ENCODE results near the gene GYS1. TPM values are rescaled to one million over a fixed set of nuclear protein-coding genes. Genes with fewer than 3 reads are reported as not detected.

Gene GYS1
- total RNA-seq, 1 experiment from 2014 or later, result 62.7 TPM

- ChIA-PET POLR2A (interaction anchor here (0.6 to 2.2 kb wide), 2 partner anchors 28 to 40 kb away, joined by 4 to 16 read pairs; partner anchors contain the start of genes GYS1 and RUVBL2), CTCF (no interaction called here)
- TF ChIP-seq, protein P1, sequence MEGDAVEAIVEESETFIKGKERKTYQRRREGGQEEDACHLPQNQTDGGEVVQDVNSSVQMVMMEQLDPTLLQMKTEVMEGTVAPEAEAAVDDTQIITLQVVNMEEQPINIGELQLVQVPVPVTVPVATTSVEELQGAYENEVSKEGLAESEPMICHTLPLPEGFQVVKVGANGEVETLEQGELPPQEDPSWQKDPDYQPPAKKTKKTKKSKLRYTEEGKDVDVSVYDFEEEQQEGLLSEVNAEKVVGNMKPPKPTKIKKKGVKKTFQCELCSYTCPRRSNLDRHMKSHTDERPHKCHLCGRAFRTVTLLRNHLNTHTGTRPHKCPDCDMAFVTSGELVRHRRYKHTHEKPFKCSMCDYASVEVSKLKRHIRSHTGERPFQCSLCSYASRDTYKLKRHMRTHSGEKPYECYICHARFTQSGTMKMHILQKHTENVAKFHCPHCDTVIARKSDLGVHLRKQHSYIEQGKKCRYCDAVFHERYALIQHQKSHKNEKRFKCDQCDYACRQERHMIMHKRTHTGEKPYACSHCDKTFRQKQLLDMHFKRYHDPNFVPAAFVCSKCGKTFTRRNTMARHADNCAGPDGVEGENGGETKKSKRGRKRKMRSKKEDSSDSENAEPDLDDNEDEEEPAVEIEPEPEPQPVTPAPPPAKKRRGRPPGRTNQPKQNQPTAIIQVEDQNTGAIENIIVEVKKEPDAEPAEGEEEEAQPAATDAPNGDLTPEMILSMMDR (IDR thresholded peaks at IDR 0.05; ENCODE audit: insufficient read depth in 1 of 2, low read depth in 1 of 2, low read length in 1 of 2, severe bottlenecking in 1 of 2, unreplicated experiment in 1 of 2), result no peak
- no peaks in the 10 kb centered on the region for H3K9me3 Mint-ChIP-seq (ENCODE audit: unreplicated experiment)
- peaks cover 40% of the 10 kb centered on the region for H3K4me1 Mint-ChIP-seq (ENCODE audit: low read depth, unreplicated experiment)
- peak within 1 kb of the TSS; percentile 96 for H3K27ac Mint-ChIP-seq (ENCODE audit: unreplicated experiment)
- Histone ChIP-seq H3K9me3 (0 out of 2 replicates have a peak, but pooled peaks cover 3% of the 10 kb centered on the region), H3K27me3 (replicated peaks; ENCODE audit: control insufficient read depth, insufficient read depth, low read length) (no peaks in the 10 kb centered on the region), H3K4me3 (ENCODE audit: low read depth, low read length) (peak within 1 kb of the TSS; percentile 95), H3K36me3 (ENCODE audit: control insufficient read depth, insufficient read depth, low read length) (peaks cover 13% of the 10 kb centered on the region), H3K4me1 (peaks cover 31% of the 10 kb centered on the region)
- intact Hi-C loops (cut with micrococcal nuclease; ENCODE audit: unreplicated experiment), result no loop called here
- peak within 1 kb of the TSS; percentile 96 for H3K4me3 Mint-ChIP-seq (ENCODE audit: unreplicated experiment)
- BruUV-seq (replicated peaks), result no TSS peak
- H3K27me3 Mint-ChIP-seq (ENCODE audit: insufficient read depth, unreplicated experiment), result no peaks in the 10 kb centered on the region
- peaks cover 96% of the 10 kb centered on the region for H3K36me3 Mint-ChIP-seq (ENCODE audit: insufficient read depth, unreplicated experiment)
- peak; percentile 99 for DNase-seq
Measured at GRCh38 chr19:48965040-48965805, 27.9 kb downstream of the GYS1 start, which contains the start of gene FTL. Gene FTL (plus strand): TSS chr19:48965309. CDS start chr19:48965508, 199 bp downstream.

DNA sequence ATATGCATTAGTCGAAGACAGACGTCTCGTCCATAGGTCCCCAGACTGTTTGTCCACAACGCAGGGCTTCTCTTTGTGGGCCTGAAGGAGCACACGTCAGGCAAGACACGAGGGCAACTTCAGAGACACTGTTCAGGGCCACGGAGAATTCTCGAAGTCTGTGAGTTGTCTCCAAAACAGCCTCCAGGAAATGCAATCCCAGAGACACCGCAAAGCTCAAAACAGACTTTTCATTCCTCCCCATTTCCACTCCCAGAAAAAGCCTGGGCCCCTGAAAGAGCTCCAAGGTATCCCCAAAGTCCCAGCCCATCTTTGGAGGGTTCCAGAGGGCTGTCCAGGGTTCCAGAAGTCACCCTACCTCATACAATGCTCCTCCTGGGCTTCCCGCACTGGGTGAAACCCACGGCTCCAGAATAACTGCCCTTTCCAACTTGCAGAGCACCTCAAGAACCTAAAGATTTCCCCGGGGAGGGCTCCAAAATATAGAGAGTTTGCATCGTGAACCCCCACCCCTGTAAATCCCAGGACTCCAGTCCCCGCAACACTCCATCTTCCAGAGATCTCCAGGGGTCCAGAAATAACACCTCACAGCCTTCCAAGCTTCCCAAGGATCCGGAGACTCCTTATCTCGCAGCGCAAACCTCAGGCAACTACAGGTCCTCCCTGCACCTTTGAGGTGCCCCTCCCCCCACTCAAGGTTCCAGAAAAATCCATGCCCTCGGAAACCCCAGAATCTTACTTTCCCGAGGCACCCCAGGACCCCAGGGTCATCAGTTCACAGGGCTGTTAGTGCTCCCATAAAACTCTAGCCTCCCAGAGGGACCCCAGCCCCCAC lies 28.7 kb downstream of the GYS1 start:
- no peaks in the 10 kb centered on the region for H3K27me3 ChIP-seq (replicated peaks; ENCODE audit: control insufficient read depth, insufficient read depth, low read length)
- TF ChIP-seq, protein P1 (IDR thresholded peaks at IDR 0.05; ENCODE audit: insufficient read depth in 1 of 2, low read depth in 1 of 2, low read length in 1 of 2, severe bottlenecking in 1 of 2, unreplicated experiment in 1 of 2), result no peak
- TSS peak; percentile 87 for BruUV-seq (replicated peaks)
- no peaks in the 10 kb centered on the region for H3K27me3 Mint-ChIP-seq (ENCODE audit: insufficient read depth, unreplicated experiment)
- peaks cover 88% of the 10 kb centered on the region for H3K36me3 Mint-ChIP-seq (ENCODE audit: insufficient read depth, unreplicated experiment)
- peak overlapping the region; percentile 96 for H3K4me3 Mint-ChIP-seq (ENCODE audit: unreplicated experiment)
- H3K4me3 ChIP-seq (ENCODE audit: low read depth, low read length), result peak overlapping the region; percentile 95
- peak; percentile 87 to 90 for DNase-seq
- peak overlapping the region; percentile 96 for H3K27ac Mint-ChIP-seq (ENCODE audit: unreplicated experiment)
- POLR2A ChIA-PET, result interaction anchor here (0.9 to 2.2 kb wide), 16 partner anchors 10 to 676 kb away, joined by 3 to 16 read pairs (median 5); partner anchors contain the start of genes BAX, DHDH, GYS1 and NUCB1
- peaks cover 11% of the 10 kb centered on the region for H3K36me3 ChIP-seq (ENCODE audit: control insufficient read depth, insufficient read depth, low read length)
- intact Hi-C loops (cut with micrococcal nuclease; ENCODE audit: unreplicated experiment), result loop anchor here (5.0 kb wide), 2 partner anchors 122 to 327 kb away; partner anchors contain the start of gene DBP
- no peaks in the 10 kb centered on the region for H3K9me3 Mint-ChIP-seq (ENCODE audit: unreplicated experiment)
- CTCF ChIA-PET, result interaction anchor here (0.9 to 1.5 kb wide), 6 partner anchors 29 to 169 kb away, joined by 3 to 16 read pairs (median 4); partner anchors contain the start of genes DHDH, NUCB1 and RUVBL2
- H3K4me1 Mint-ChIP-seq (ENCODE audit: low read depth, unreplicated experiment), result peaks cover 40% of the 10 kb centered on the region
- 0 out of 2 replicates have a peak, but pooled peaks cover 3% of the 10 kb centered on the region for H3K9me3 ChIP-seq
- H3K4me1 ChIP-seq, result peaks cover 33% of the 10 kb centered on the region
